ENCODE measurements around the gene FAM124A.

DNA sequence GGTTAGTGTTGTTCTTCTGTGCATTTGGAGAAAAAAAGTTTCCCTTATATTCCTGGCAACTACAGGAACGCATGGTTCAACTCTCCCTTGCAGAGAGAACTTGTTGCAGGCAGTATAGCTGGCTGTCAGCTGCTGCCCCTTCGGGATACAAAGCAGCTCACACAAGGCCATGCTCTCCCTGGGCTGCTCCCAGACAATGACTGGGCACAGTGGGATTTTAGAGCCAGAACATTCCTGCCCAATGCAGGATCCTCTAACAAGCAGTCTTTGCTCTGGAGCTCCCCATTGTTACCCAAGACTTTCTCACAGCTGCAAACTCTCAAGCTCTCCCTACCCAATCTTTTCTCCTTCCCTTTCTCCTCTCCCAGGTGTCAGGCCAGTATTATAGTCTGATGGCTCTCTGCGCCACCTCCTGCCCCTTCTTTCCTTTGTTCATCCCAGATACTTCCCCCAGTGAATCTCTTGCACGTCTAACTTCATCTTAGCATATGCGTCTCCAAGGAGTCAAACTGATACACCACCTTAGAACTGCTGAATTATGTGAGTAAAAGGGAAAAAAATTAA lies 89.8 kb downstream of the FAM124A start:
- TF ChIP-seq, protein P1, sequence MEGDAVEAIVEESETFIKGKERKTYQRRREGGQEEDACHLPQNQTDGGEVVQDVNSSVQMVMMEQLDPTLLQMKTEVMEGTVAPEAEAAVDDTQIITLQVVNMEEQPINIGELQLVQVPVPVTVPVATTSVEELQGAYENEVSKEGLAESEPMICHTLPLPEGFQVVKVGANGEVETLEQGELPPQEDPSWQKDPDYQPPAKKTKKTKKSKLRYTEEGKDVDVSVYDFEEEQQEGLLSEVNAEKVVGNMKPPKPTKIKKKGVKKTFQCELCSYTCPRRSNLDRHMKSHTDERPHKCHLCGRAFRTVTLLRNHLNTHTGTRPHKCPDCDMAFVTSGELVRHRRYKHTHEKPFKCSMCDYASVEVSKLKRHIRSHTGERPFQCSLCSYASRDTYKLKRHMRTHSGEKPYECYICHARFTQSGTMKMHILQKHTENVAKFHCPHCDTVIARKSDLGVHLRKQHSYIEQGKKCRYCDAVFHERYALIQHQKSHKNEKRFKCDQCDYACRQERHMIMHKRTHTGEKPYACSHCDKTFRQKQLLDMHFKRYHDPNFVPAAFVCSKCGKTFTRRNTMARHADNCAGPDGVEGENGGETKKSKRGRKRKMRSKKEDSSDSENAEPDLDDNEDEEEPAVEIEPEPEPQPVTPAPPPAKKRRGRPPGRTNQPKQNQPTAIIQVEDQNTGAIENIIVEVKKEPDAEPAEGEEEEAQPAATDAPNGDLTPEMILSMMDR (IDR thresholded peaks at IDR 0.05; ENCODE audit: borderline replicate concordance, extremely low read depth, low read length, poor library complexity, severe bottlenecking): no peak
- TF ChIP-seq EZH2 (IDR thresholded peaks at IDR 0.05; ENCODE audit: borderline replicate concordance, low read depth, low read length, severe bottlenecking): no peak
